GM19324 (cell line): Measurements from ENCODE around the gene HTT.

Source experiments
- ATAC-seq: cut with Tn5 transposase; IDR thresholded peaks from one replicate; pipeline ENCODE4 v1.9.1; 2021; ENCODE audit warnings: mild to moderate bottlenecking, moderate library complexity; ENCODE audit not compliant: unreplicated experiment, low FRiP score

HTT gene

GRCh38 chr4:3257556-3258482 lies 183.3 kb downstream of the HTT start:
- ATAC-seq, result no peak

GRCh38 chr4:3261411-3262207 lies 187.1 kb downstream of the HTT start:
- no peak for ATAC-seq

GRCh38 chr4:3262208-3263052 lies 187.9 kb downstream of the HTT start:
- ATAC-seq, result no peak

GRCh38 chr4:3263053-3263875 lies 188.8 kb downstream of the HTT start:
- ATAC-seq, result no peak

- ATAC-seq, result no peak
These were observed 189.4 kb downstream of the HTT start for GRCh38 chr4:3263876-3264193.

GRCh38 chr4:3266076-3266475 lies 191.6 kb downstream of the HTT start:
- no peak for ATAC-seq

GRCh38 chr4:3267576-3268394 lies 193.3 kb downstream of the HTT start:
- no peak for ATAC-seq

- no peak for ATAC-seq
These were observed 194.1 kb downstream of the HTT start for GRCh38 chr4:3268395-3269104.

GRCh38 chr4:3269105-3269927 lies 194.8 kb downstream of the HTT start:
- no peak for ATAC-seq

- ATAC-seq, result no peak
These were observed 195.6 kb downstream of the HTT start for GRCh38 chr4:3269991-3270611.

- no peak for ATAC-seq
These were observed 196.7 kb downstream of the HTT start for GRCh38 chr4:3271131-3271530.

GRCh38 chr4:3276986-3277385 lies 202.5 kb downstream of the HTT start:
- no peak for ATAC-seq

GRCh38 chr4:3280466-3280865 lies 206.0 kb downstream of the HTT start:
- no peak for ATAC-seq

- no peak for ATAC-seq
These were observed 209.0 kb downstream of the HTT start for GRCh38 chr4:3283483-3283882.

- no peak for ATAC-seq
These were observed 209.4 kb downstream of the HTT start for GRCh38 chr4:3283916-3284315.

- ATAC-seq, result no peak
These were observed 210.5 kb downstream of the HTT start for GRCh38 chr4:3284734-3285557.
